Esophagus (tissue), 2 donors: ENCODE results near the gene SLC15A5. TPM values are rescaled to one million over a fixed set of nuclear protein-coding genes. Genes with fewer than 3 reads are reported as not detected.

Experiments
- H3K27ac ChIP-seq, 2 donors: one replicate each; pipeline ENCODE4 v1.5.1; 2013; ENCODE audit warnings: low read depth in 2 of 2, mild to moderate bottlenecking in 2 of 2, inconsistent platforms in 1 of 2, low read length in 1 of 2, moderate library complexity in 1 of 2
- H3K27me3 ChIP-seq, 2 donors: one replicate each; pipeline ENCODE4 v1.6.1; 2013; ENCODE audit warnings: low read length in 2 of 2, control low read depth in 1 of 2, mild to moderate bottlenecking in 1 of 2; ENCODE audit not compliant: insufficient read depth in 2 of 2, control insufficient read depth in 1 of 2
- H3K36me3 ChIP-seq, 2 donors: one replicate each; pipeline ENCODE4 v1.6.1; 2013; ENCODE audit warnings: low read length in 1 of 2; ENCODE audit not compliant: control insufficient read depth in 2 of 2, insufficient read depth in 2 of 2
- H3K4me1 ChIP-seq, 2 donors: one replicate each; pipeline ENCODE4 v1.6.1; 2013; ENCODE audit warnings: low read length in 1 of 2; ENCODE audit not compliant: control insufficient read depth in 2 of 2, insufficient read depth in 2 of 2
- H3K4me3 ChIP-seq, 2 donors: one replicate each; pipeline ENCODE4 v1.5.1; 2013; ENCODE audit warnings: low read length in 2 of 2, mild to moderate bottlenecking in 2 of 2, low read depth in 1 of 2, moderate library complexity in 1 of 2
- H3K9me3 ChIP-seq, 2 donors: one replicate each; pipeline ENCODE4 v1.6.1; 2013; ENCODE audit warnings: mild to moderate bottlenecking in 2 of 2, low read depth in 1 of 2, low read length in 1 of 2, moderate library complexity in 1 of 2; ENCODE audit not compliant: control insufficient read depth in 2 of 2, insufficient read depth in 1 of 2
- WGBS, 2 donors: extraction: QIAGEN DNeasy Blood & Tissue Kit; methylation state at CpG; one replicate each; pipeline ENCODE4 v1.1.7; 2013; 5-methylcytosine and 5-hydroxymethylcytosine counted together
- polyA plus RNA-seq, 2 donors: library from polyadenylated mRNA; stranded (reverse); fragments of 200-250 nt; gene quantifications; one replicate each; pipeline ENCODE4 v1.2.3, GENCODE V29; 2013
- donor health status: healthy with polysubstance abuse.
- donor health status: Bipolar disorder and iron deficiency.

Gene SLC15A5
- polyA plus RNA-seq, 2 donors, result not detected

- WGBS, 2 donors, result 39 to 43% methylated on average over 3 of the region's 3 CpGs
- Histone ChIP-seq H3K27me3 (no peaks in the 10 kb centered on the region), H3K4me1 (no peaks in the 10 kb centered on the region)
Measured at GRCh38 chr12:16198884-16199283, 78.6 kb downstream of the SLC15A5 start.

GRCh38 chr12:16197600-16197999 is 79.9 kb downstream of the SLC15A5 start:
- Histone ChIP-seq H3K4me1 (no peaks in the 10 kb centered on the region), H3K36me3 (no peaks in the 10 kb centered on the region), H3K27me3 (no peaks in the 10 kb centered on the region), H3K4me3 (no peak overlapping the region), H3K9me3 (no peaks in the 10 kb centered on the region), H3K27ac (no peak overlapping the region)
- WGBS, 2 donors, result 58 to 91% methylated on average over 4 of the region's 4 CpGs

More at GRCh38 chr12:16198884-16199283, 78.6 kb downstream of the SLC15A5 start:
- Histone ChIP-seq H3K36me3 (no peaks in the 10 kb centered on the region), H3K4me3 (no peak overlapping the region), H3K27ac (no peak overlapping the region), H3K9me3 (no peaks in the 10 kb centered on the region)

- Histone ChIP-seq H3K27ac (no peak overlapping the region), H3K27me3 (no peaks in the 10 kb centered on the region), H3K9me3 (no peaks in the 10 kb centered on the region), H3K36me3 (no peaks in the 10 kb centered on the region), H3K4me3 (no peak overlapping the region), H3K4me1 (no peaks in the 10 kb centered on the region)
- 50 to 55% methylated on average over 5 of the region's 5 CpGs for WGBS, 2 donors
Measured at GRCh38 chr12:16189849-16190248, 87.6 kb downstream of the SLC15A5 start.

- Histone ChIP-seq H3K27me3 (no peaks in the 10 kb centered on the region), H3K27ac (no peak overlapping the region), H3K4me3 (no peak overlapping the region), H3K36me3 (no peaks in the 10 kb centered on the region), H3K4me1 (no peaks in the 10 kb centered on the region), H3K9me3 (no peaks in the 10 kb centered on the region)
- WGBS, 2 donors, result 59 to 67% methylated on average over 8 of the region's 8 CpGs
Measured at GRCh38 chr12:16187660-16188059, 89.8 kb downstream of the SLC15A5 start.

- H3K4me3 ChIP-seq, result no peak overlapping the region
- no peaks in the 10 kb centered on the region for H3K9me3 ChIP-seq
- no peaks in the 10 kb centered on the region for H3K36me3 ChIP-seq
- 65 to 69% methylated on average over 2 of the region's 2 CpGs for WGBS, 2 donors
- no peak overlapping the region for H3K27ac ChIP-seq
- no peaks in the 10 kb centered on the region for H3K4me1 ChIP-seq
- H3K27me3 ChIP-seq, result no peaks in the 10 kb centered on the region
Measured at GRCh38 chr12:16184681-16185080, 92.8 kb downstream of the SLC15A5 start.

GRCh38 chr12:16183541-16183940 is 93.9 kb downstream of the SLC15A5 start:
- Histone ChIP-seq H3K27ac (no peak overlapping the region), H3K27me3 (no peaks in the 10 kb centered on the region), H3K9me3 (no peaks in the 10 kb centered on the region), H3K36me3 (no peaks in the 10 kb centered on the region), H3K4me1 (no peaks in the 10 kb centered on the region), H3K4me3 (no peak overlapping the region)
- WGBS, 2 donors, result 71 to 75% methylated on average over 7 of the region's 7 CpGs

GRCh38 chr12:16175840-16176239 is 101.6 kb downstream of the SLC15A5 start:
- Histone ChIP-seq H3K4me3 (no peak overlapping the region), H3K9me3 (no peaks in the 10 kb centered on the region), H3K27ac (no peak overlapping the region), H3K27me3 (no peaks in the 10 kb centered on the region), H3K4me1 (no peaks in the 10 kb centered on the region), H3K36me3 (no peaks in the 10 kb centered on the region)
- 85% methylated on average over 3 of the region's 3 CpGs for WGBS, 2 donors

GRCh38 chr12:16174282-16174681 is 103.2 kb downstream of the SLC15A5 start:
- no peak overlapping the region for H3K27ac ChIP-seq
- H3K27me3 ChIP-seq, result no peaks in the 10 kb centered on the region
- no peaks in the 10 kb centered on the region for H3K4me1 ChIP-seq
- H3K9me3 ChIP-seq, result no peaks in the 10 kb centered on the region
- no peak overlapping the region for H3K4me3 ChIP-seq
- H3K36me3 ChIP-seq, result no peaks in the 10 kb centered on the region
- WGBS, 2 donors, result 84 to 90% methylated on average over 4 of the region's 4 CpGs

- Histone ChIP-seq H3K27ac (no peak overlapping the region), H3K4me3 (no peak overlapping the region), H3K36me3 (no peaks in the 10 kb centered on the region), H3K4me1 (no peaks in the 10 kb centered on the region), H3K9me3 (no peaks in the 10 kb centered on the region), H3K27me3 (no peaks in the 10 kb centered on the region)
- WGBS, 2 donors, result 74 to 77% methylated on average over 2 of the region's 2 CpGs
Measured at GRCh38 chr12:16171348-16171747, 106.1 kb downstream of the SLC15A5 start.

- no peak overlapping the region for H3K4me3 ChIP-seq
- no peak overlapping the region for H3K27ac ChIP-seq
- H3K4me1 ChIP-seq, result no peaks in the 10 kb centered on the region
- H3K36me3 ChIP-seq, result no peaks in the 10 kb centered on the region
- 62 to 72% methylated on average over 3 of the region's 3 CpGs for WGBS, 2 donors
- H3K27me3 ChIP-seq, result no peaks in the 10 kb centered on the region
- H3K9me3 ChIP-seq, result no peaks in the 10 kb centered on the region
Measured at GRCh38 chr12:16168078-16168477, 109.4 kb downstream of the SLC15A5 start.
